ENCODE measurements around the gene SH3RF3.

SH3RF3 gene

DNA sequence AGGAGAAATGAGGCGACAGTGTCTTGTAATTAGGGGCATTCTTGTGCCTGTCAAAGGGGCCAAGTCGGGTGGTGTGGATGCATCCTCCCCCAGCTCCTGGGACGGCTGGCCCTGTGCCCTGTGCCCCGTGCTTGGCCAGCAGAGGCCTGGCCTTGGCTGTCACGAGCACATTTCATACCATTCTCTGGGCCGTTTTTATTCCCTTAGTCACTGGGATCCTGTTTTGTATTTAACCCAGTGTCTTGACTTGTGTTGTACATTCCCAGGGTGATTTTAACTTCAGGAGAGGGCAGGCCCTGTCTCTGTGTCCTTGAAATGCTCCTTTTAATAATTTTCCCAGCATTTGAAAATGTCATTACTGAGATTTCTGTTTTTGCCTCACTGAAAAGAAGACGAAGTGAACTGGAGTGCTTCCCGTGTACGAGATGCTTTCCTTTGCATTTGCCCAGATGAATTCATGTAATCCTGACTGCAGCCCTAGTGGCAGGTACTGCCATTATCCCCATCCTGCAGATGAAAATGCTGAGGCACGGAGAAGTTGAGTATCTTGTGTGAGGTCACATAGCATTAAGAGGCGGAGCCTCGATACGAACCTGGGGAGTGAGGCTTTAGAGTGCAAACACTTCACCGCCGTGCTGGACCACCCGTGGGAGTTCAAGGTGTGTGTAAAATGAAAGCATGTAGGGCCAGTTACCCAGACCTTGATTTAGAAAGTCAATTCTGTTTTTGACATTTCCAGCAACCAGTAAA is 57.0 kb downstream of the SH3RF3 start:
- no peak for DNase-seq

DNA sequence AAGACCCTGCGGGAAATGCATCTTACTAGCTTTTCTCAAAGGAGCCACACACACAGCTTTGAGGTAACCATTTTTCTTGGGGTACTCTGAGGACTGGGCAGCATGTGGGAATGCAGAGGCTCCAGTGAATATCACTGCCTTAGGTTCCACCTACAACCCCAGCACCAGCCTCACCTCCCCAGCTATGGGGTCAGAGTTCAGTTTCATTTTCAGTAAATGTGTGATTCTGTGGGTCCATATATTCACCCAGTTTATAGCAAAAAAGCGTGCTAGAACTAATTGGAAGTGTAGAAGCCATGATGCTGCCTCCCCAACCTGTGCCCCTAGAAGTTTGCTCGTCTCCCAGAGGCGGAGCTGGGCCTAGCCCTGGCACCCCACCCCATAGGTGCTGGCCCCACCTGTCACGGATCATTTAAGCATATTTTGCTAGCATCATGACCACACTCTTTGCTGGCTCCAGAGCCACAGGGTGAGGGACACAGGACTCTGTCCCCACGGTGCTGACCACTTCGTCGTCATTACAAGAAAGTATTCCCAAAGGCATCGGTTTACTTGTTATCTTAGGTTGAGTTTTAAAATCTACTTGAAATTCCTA is 57.7 kb downstream of the SH3RF3 start:
- DNase-seq = no peak

DNA sequence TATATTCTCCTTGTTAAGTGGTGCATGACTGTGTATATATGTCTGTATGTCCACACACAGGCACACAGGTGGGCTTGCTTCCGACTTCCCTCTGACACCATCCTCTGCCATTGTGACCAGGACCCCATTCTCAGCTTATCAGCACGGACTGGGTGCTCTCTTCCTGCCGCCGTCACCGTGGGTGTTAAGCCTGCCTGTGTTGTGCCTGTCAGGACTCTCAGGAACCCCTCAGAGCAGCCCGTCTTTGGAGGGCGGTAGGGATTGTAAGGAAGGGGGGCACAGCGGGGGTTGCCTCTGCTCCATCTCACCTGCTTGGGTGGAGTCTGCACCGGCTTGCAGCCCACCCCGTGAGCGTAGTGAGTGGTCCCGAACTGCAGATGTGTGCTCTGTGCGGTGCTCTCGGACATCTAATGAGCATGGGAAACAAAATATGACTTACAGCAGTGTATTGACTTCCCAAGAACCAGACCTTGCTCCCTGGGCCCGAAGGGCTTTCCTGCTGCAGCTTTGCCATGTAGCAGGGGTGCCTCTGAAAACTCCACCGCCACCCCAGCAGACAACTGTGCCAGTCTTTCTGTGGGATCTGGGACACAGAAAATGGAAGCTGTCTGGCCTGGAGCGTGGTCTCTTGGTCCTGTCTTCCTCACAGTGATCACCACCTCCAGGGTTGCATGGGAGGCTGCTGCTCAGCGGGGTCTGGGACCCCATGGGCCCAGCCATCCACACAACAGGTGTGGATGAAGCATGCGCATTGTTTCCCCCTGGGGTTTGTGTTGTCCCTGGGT is 58.9 kb downstream of the SH3RF3 start:
- DNase-seq = no peak

DNA sequence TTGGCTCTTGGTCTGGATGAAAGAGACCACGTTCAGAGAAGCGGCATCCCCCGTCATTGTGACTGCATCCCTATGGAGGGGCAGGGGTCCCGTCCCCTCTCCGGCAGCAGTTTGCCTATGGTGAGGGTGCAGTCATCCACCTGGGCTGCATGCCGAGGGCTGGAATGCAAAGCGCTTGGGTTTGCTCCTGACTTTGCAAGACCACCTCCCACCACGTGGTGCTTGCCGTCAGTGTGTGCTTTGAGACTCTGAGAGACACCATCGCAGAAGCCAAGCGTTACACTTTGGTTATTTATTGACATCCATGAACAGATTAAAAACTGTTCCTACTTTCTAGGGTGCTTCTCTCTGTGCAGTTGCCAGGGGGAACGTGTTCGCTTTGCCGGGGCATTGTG is 59.5 kb downstream of the SH3RF3 start:
- DNase-seq = no peak

DNA sequence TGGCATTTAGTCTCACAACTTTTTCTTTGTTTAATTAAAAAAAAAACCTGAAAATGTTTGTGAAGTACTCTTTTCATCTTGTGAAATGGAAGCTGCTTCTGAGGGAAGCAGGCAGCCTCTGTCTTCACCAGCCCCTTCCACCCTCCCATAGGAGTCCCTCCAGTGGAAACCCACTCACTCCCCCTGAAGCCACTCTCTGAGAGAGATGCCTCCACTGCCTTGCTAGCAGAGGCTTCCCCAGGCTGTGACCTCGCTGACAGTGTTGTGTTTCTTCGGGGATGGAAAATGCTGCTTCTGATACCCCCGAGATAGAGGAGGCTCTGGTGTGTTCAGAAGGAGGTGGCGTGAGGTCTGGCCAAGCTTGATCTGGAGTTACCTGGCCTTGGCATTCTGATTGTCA is 59.9 kb downstream of the SH3RF3 start:
- no peak for DNase-seq

DNA sequence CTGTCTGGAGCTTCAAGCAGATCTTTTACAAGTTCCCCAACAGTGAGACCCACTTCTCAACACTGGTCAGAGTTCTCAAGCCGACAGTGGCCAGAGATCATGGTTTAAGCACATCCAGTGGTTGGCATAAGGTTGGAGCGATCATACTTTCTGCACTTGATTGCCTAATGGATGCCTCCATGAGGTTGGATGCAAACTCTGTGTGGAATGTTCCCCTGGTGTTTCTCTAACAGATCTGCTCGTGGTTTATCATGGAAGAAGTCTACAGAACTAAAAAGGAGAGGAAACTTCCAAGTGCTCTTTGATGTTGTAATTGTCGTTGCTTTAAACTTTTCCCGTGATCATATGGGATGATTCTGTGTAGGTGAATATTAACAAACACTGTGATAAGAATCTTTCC is 60.7 kb downstream of the SH3RF3 start:
- no peak for DNase-seq

DNA sequence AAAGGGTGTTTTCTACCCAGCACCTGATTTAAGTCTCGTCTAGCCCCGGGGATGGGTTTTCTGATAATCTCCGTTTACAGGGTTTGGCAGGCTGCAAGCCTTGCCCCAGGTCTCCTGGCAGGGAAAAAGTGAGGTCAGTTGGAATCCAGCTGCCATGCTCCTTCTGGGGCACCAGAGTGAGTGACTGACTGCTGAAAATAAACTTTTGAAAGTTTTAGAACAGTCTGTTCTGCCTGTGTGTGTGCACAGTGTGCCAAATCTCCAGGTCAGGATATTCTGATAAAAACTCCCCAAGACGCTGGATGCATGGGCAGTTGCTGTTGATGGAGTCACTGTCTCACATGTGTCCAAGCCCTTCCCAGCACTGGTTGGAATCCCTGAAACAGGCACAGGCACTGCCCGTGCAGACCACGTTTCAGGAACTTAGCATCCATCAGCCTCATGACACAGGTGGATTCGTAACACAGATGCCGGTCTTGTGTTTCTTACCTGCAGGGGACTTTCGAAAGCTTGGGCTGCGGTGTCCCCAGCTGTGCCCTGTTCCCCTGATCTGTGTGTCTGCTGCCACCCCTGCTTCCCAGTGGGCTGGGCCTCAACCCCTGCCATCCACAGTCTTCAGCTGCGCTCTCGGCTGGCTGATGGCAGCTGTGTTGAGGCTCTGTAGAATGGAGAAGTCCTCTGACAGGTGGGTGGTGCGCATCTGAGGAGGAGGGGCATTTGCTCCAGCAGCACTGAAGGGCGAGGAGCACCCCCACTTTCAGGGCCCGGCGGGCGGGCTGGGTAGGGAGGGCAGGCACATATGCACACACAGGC is 65.0 kb downstream of the SH3RF3 start:
- DNase-seq = no peak

DNA sequence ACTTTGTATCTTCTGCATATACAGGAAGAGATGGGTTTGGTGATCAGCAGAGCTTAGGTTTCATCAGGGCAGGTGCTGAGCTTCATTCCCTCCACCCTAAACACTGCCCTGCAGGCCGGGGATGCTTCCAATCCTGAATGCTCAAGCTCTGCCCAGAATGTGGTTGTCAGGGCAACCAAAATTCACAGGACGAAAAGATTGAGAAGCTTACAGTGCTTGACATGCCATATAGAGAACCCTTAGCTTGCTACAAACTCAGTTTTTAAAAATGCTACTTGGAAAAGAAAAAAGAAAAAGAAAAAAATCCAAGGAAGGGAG is 65.6 kb downstream of the SH3RF3 start:
- no peak for DNase-seq

DNA sequence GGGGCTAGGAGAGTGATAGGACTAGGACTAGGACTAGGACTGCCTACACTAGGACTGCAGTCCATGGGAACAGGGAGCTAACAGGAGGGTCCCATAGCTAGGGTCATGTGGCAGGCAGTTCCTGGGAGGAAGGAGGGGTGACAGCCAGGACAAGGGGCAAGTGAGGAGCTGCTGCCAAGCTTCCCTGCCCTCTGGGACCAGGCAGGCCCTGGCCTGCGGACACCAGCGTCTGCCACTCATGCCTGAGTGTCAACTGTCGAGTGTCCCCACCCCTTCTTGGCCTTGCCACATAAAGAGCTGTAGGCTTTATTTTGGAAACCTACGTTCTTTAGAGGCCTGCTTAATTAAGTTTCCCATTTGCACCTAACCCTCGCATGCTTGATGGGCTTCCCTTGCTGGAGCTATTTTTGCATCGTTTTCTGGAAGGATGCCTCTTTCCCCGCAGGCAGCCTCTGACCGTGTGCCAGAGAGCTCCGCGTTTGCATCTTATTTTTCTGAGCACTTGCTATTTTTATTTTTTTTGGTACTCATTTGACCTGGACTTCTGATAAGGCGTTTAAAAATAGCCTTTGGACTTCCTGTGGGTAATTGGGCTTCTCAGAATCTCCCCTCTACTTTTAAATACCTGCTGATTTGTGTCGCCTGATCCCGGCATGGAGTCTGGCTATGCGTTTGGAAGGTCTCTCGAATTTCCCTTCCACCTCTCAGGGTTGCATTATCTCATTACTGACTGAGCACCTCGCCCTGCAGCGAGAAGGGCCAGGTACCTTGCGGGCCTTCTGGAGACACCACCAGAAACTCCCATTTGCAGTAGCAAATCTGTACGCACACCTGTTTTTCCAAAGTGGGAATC is 66.4 kb downstream of the SH3RF3 start:
- no peak for DNase-seq

DNA sequence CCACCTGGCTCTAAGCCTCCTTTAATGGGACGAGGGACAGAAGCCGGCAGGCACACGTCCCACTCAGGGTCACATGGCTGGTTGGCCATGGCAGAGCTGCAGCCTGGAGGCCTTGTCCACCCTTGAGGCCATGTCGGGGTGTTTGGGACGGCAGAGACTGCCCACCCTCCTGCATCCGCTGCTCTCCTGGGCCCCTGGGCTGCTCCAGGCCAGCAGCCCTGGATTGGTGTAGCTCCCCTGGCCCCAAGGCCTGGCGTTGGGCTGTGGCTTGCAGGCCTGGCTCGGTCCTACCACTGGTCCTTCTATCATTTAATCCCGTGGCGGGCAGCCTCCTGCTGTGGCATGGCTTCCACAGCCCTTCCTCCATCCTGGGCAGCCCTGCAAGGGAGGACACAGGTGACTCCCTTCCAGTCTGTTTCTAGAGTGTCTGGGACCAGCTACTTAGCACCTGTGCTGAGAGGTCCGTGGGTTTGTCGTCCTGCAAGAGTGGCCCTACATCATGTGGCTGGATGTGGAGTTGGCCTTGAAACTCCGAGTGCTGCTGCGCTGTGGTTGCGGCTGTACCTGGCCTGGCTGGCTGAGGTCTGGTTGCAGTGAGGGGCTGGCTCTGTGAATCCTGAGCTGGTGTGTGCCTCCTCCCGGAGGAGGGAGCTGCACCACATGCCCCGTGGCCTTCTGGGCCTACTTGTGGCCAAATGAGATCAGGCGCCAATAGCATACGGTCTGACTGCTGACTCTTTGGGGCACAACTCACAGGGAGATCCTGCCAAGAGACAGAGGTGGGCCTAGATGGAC is 67.3 kb downstream of the SH3RF3 start:
- no peak for DNase-seq

DNA sequence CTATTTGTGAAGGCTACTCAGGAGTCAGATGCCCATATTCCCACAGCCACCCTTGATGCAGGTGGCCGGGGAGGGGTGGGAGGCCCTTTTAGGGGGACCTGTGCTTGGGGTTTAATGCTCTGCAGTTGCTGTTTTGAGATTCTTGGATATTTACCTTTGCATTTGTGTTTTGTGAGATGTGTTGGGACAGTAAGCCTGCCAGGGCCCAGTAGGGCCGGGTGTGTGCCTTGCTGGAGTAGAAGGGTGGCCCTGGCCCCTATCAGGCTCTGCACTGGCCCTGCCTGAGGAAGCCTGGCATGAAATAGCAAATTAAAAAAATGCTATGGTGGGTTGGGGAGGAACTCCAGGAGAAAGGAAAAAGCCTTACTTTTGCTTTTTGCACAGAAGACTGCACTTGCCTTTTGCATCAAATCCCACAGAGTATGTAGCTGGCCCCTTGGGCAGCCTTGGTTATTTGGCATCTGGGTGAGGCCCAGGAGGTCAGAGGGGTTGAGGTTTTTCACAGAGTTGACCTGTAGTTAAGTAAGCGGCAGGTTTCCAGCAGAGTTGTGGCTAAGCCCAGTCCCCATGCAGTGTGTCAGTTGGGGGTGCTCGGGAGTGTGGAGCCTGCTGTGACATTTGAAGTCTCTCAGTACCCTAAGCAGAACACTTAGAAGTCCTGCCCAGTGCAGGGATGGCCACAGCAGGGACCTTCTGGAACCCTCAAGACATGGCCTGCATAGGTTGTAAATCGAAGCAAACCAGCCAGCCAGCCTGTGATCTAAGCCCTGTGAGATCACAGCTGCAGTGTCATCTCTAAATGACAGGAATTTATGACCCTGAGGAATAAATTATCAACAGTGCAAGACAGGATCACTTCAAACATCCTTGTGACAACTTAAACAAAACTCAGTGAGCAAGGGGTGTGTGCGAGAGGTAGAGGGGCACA is 68.8 kb downstream of the SH3RF3 start:
- no peak for DNase-seq

DNA sequence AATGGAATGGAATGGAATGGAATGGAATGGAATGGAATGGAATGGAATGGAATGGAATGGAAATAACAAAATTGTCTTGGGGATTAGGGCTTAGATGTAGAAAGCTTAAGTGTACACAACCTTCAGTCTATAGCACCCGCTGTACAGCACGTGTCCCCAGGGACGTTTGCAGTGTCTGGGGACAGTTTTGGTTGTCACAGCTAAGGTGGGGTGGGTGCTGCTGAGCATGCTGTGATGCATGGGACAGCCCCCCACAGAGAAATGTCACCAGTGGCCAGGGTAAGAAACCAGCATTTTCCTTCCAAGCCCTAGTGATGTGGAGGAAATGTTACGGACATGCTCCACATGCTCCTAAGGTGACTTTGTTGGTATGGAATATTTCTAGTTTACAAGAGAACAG is 70.8 kb downstream of the SH3RF3 start:
- no peak for DNase-seq

DNA sequence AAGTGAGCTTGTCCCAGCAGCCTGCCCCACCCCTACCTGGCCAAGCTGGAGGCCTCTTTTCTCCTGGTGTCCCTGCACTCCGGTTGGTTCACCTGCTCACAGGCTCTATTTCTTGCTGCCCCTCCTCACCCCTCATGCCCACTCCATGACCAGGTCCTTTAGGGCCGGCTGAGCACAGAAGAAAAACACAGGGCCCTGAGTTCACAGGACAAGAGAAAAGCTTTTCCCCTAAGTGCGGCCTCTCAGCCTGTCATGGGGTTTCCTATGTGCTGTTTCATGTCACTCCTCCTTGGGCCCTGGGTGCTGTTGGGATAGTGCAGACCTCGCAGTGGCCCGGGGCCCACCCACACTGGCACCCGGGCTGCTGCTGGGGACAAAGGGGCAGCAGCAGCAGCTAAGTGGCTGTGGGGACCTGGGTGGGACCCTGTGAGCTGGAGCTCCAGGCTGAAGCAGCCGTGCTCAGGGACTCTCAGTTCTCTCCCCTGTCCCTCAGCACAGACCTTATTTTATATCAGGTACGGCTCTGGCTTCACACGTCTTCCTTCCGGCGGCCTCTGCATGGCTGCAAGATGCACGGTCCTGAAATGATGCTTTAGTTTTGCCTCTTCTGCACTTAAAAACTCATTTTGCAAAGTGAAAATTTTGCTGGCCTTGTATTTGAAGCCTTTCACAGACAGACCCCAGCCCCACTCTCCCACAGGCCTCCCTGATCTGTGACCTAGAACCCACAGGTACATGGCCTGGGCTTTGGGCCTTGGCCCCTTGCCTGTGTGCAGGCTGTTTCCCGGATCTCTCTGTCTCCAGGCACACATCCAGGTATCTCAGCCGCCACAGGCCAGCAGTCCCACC is 71.8 kb downstream of the SH3RF3 start:
- no peak for DNase-seq

DNA sequence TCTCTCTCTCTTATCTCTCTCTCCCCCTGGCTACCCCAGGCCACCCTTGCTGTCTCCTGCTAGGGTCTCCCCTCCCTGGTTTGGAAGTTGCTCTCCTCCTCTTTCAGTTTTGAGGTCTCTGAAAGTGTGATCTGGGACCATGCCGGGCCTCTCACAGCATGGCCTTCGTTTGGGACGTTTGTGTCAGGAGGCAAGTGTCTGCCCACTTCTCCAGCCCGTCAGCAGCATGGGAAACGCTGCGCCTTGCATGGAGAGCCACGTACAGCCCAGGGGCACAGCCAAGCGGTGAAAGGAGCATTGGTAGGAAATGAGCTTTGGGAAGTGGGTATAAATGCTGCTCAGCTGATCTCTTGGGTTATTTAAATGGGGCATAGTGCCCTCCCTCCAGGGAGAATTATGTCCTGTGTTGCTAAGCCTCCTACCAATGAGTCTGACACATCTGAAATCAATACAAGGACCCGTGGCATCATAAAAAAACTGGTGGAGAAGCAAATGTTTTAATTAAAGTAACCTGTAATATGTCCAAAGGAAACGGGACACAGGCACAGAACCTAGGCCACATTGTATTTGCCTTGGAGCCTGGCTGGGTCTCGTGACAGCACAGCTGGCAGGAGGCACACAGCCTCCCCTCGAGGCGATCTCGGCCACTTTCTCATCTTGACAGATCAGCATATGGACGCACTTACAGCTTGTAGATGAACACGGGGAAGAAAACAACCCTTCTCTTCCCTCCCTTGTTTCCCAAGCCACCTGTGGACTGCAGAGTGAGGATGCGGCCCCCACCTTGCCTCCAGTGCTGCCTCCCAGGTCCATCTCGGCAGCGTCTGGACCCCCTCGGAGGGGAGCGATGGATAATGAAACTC is 72.7 kb downstream of the SH3RF3 start:
- DNase-seq = no peak

DNA sequence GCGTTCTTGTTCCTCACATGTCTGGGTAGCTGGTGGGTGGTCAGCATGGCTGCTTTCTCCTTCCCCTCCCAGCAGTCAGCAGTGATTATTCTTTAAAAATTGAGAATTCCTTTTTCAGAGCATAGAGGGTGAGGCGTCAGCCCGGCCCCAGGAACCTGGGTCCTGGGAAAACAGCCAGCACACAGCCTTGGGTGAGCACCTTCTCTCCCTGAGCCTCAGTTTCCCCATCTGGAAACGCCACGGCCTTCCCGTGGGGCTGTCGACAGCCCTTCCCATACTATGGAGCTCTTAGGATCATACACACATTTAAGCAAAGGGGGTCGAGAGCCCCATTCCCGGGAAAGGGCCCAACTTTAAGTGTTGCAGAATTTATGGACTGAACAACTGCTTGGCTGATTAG is 73.5 kb downstream of the SH3RF3 start:
- DNase-seq = no peak

DNA sequence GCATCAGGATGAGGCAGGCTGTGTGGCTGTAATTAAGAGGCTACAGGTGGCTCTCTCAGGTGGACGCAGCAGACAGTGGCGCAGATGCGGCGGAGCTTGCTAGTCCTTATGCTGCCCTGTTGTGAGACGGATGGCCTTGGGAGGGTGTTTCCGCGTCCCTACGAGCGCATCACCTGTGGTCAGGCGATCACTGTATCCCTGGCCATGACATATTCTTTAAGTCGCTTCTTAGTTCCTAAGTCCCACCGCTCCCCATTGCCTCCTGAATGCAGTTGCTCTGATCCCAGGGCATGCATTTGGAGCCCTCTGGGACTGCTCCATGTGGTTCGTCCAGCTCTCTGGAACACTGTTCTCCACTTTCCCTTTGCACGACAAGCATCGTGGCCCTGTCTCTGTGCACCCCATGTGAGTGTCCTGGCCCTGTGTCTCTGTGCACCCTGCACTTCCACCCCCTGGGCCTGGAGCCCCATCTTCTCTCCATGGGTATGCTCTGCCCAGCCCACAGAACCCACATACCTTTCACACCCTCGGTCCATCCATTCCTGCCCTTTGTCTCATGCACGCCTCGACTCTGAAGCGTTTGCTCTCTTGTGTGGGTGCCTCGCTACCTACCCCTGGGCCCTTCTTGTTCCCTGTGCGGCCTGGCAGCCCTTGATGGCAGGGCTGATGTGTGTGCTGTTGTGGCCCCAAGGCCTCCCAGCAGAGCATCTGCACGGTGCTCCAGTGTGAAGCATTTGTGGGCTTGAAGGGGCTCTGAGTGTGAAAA is 74.4 kb downstream of the SH3RF3 start:
- DNase-seq = no peak

DNA sequence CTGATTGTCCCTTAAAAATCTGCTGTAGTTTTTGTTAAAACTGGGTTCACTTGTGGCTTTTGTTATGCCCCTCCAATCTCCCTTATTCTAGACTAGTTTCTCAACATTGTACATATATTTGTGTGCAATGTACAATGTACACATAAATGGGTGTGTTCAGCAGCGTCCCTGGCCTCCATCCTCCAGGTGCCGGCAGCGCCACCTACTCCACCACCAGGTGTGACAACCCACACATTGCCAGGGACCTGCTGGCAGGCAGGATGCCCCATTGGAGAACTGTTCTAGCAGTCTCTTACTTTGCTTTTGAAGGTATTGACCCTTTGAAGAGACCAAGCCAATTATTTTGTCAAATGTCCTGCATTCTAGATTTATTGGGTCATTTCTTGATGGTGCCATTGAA is 75.4 kb downstream of the SH3RF3 start:
- no peak for DNase-seq

DNA sequence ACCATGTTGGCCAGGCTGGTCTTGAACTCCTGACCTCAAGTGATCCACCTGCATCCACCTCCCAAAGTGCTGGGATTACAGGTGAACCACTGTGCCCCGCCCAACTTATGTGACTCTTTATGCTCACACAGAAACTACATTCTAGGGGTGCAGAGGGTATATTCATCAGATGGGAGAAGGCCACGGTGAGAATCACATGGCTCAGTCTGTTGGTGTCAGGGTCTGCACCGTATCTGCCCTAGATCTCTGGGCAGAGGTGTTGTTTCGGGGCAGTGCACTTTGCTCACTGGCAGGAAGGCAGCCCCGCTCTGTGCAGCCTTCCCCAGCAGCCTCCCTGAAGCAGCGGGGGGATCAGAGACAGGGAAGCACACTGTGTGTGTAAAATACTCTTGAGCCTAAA is 76.4 kb downstream of the SH3RF3 start:
- no peak for DNase-seq

All from activated CD4-positive, alpha-beta T cell treated with anti-CD3 and anti-CD28 coated beads, Interleukin-2, amount 50 U/mL, for 4 hours (primary cell).